NCI-H446 (cell line): ENCODE data around the gene ALOX12B.
"Not testable (repeated sequence)": the region's sequence is repeated elsewhere in the genome, so short reads cannot be mapped to it uniquely, and the experiment has no call there.

ENCODE experiments used
- DNase-seq, 2 experiments: peaks; one replicate each; lab custom pipeline; 2025; lab: John Stamatoyannopoulos, UW

ALOX12B gene

DNA sequence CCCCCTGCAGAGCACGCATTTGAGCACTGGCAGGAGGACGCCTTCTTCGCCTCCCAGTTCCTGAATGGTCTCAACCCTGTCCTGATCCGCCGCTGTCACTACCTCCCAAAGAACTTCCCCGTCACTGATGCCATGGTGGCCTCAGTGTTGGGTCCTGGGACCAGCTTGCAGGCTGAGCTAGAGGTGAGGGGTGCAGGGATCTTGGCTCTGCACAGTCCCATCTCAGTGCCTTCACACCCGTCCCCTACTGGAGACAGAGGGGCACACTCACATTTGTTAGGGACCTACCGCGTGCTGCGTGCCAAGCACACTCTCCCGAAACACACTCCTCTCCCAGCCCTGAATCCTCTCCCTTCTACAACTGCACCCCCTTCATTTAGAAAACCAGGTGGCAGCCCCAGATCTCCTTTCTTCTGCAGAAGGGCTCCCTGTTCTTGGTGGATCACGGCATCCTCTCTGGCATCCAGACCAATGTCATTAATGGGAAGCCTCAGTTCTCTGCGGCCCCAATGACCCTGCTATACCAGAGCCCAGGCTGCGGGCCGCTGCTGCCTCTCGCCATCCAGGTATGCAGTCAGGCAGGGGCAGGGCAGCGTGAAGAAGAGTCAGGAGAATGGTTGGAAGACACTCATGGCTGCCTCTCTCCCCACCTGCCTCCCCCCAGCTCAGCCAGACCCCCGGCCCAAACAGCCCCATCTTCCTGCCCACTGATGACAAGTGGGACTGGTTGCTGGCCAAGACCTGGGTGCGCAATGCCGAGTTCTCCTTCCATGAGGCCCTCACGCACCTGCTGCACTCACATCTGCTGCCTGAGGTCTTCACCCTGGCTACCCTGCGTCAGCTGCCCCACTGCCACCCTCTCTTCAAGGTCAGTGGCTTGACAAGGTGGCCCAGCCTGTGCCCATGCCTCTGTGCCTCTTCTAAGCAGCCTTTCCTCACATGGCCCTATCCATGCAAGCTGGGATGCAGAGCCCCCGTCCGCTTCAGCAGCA lies 42.4 kb downstream of the ALOX12B start:
- no peak for DNase-seq

DNA sequence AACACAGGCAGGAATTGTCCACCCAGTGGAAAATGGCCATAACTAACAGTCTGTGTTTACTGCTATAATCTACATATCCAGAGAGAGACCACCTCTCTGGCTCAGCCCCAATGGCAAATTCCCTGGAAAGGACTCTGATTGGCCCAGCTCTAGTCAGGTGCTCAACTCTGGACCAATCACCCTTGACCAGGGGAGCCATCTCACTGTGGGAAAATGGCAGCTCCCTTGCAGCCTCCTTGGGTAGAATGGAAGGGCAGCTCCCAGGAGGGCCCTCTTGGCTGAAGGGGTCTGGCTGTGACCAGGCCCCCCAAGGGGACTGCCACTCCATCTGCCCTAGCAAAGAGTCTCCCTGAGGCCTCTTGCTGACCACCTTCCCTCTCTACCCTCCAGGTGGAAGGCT lies 45.5 kb downstream of the ALOX12B start:
- peak in 1 of 2 experiments; percentile 40 for DNase-seq

DNA sequence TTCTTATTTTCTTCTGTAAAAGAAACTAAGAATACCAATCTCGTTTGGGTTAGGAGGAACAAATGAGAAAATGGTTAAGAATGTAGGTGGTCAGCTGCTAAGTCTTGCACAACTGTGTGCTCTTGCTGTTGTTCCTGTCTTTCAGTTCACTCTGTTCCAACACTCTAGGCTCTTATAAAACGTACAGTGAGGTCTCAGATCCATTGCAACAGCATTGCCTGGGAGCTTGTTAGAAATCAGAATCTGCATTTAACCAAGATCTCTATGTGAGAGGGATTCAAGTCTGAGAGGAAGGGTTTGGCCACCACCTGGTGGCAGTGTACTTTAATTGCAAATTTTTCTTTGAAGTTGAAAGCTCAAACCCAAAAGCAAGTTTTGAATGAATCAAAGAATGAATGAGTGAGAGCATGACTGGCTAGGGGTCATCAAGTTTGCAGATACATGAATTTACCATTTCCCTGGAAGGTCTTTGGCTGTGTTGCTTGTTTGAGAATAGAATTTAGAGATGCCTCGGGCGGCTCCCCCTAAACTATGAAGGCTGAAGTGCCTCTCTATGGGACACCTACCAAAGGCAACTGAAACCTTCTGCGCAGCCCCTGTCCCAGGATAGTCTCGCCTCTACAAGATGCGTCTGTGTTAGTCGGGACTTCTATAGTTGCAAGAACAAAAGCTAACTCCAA lies 46.1 kb downstream of the ALOX12B start:
- DNase-seq, result peak in 1 of 2 experiments; percentile 56

DNA sequence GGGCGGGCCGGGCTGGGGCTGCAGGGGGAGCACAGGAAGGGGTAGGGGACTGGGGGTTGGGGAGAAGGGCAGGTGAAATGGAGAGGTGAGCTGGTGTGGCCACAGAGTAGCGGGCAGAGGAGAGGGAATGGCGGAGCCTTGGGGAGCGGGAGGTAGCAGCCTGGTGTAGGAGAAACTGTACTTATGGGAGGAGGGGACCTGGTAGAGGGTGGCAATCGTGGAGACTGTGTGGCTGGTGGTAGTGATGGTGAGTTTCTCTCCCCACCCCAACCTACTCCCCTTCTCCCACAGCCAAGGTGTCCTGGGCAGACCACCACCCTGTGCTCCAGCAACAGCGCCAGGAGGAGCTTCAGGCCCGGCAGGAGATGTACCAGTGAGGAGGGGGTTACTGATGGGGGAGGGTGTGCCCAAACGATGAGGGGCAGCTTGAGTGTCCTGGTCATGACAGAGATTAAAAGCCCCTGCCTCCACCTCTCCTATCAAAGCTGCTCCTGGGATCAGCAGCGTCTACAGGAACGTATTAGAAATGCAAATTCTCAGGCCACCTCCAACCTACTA lies 47.8 kb downstream of the ALOX12B start:
- DNase-seq, result no peak

DNA sequence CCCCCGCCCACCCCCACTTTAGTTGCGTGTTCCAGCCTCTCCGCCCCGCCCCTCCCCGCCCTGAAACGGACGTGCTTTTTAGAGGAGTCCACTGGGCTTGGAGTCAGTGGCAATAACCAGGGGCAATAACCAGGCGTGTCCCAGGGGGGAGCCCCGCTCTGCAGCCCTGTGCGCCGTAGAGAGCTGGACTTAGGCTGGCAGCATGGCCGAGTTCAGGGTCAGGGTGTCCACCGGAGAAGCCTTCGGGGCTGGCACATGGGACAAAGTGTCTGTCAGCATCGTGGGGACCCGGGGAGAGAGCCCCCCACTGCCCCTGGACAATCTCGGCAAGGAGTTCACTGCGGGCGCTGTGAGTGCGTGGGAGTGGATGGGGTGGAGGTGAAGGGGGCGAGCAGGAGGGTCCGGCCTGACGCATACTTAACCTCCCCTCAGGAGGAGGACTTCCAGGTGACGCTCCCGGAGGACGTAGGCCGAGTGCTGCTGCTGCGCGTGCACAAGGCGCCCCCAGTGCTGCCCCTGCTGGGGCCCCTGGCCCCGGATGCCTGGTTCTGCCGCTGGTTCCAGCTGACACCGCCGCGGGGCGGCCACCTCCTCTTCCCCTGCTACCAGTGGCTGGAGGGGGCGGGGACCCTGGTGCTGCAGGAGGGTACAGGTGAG lies 48.4 kb downstream of the ALOX12B start, which contains the start of gene ALOX15B:
TSS of gene ALOX15B (plus strand) at position 106 of the 657 bp plus-strand sequence. CDS start at position 203, 97 bp downstream.
- DNase-seq, result no peak

DNA sequence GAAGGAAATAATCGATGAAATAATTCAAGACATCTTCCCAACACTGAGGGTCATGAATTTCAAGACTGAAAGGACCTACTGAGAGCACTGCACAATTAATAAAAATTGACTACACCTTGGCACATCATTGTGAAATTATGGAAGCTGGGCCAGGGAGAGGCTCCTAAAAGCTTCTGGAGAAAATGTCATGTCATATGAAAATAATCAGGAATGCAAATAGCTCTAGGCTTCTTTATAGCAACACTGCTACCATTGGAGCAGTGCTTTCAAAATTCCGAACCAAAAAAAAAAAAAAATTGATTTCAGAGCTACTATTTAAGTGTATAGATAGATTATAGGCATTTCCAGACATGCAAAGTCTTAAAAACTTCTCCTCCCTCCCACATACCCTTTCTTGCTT lies 55.1 kb downstream of the ALOX12B start:
- DNase-seq, result no peak

DNA sequence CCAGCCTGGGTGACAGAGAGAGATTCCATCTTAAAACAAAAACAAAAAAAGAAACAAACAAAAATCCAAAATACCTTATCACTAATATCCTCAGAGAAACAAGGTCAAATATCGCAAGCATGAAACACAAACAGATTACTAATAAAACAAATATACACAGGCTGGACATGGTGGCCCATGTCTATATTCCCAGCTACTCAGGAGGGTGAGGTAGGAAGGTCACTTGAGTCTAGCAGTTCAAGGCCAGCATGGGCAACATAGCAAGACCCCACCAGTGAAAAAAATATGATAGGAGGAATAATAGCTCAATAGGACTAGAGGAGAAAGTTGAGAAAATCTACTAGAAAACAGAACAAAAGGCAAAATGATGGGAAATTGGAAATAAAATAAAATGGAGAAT lies 55.6 kb downstream of the ALOX12B start:
- DNase-seq, result no peak

DNA sequence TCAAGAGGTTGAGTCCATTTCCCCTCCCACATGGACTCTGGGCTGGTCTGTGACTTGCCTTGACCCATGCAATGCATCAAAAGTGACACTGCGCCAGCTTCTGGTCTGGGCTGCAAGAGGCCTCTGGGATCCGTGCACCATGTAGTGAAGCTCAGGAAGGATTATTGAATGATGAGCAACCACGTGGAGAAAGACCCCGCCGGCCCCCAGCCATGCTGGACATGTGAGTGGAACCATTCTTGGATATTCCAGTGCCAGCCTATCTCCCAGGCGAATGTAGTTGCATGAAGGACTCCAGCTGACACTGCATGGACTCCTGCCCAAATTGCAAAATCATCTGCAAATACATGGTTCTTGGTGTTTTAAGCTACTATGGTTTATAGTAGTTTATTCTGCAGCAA lies 56.3 kb downstream of the ALOX12B start:
- no peak for DNase-seq

DNA sequence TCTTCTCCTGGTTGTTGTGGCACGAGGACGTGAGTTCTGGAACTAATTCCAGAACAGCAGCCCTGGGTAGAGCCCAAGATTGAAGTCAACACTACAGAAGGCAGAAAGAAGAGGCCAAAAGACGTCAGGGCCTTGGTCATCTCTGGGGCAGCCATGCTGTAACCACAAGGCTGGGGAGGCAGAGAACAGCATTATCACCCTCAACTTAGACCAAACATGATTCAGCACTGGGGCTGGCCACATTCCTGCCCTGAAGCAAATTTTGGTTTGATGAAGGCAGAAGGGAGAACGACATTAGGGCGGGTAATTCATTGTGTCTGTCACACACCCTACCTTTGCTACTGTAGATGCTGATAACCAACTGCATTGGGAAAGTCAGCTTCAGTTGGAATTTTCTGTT lies 58.4 kb downstream of the ALOX12B start:
- DNase-seq, result no peak

DNA sequence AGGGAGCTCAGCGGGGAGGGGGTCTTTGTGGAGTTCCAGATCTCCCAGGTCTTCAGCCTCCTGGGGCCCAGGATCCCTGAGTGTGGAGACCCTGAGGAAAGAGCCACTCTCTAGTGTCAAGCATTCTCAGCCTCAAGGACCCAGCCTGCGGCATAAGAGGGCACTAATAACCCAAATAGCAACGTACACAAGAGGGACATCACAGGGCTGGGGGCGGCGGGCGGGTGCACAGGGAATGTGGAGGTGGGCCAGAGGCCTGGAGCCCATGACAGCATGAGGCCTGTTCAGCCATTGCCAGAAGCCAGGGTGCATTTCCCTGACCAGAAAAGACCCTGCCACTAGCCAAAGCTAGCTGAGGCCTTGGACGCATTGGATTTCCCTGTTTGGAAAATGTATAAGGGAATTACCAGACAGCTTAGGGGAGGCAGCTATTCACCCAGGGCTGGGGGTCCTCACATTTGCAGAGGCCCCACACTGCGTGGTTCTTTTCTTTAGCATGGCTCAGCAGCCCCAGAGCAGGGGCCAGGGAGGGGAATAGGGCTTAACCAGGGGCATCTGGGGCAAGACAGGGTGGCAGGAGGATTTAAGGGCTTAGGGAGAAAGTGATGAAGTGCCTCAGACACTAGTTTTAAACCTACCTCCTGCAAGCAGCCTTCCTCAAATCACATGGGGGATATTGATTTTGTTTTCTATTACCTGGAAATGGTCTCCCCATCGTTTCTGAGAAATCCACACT lies 62.2 kb downstream of the ALOX12B start:
- no peak for DNase-seq

DNA sequence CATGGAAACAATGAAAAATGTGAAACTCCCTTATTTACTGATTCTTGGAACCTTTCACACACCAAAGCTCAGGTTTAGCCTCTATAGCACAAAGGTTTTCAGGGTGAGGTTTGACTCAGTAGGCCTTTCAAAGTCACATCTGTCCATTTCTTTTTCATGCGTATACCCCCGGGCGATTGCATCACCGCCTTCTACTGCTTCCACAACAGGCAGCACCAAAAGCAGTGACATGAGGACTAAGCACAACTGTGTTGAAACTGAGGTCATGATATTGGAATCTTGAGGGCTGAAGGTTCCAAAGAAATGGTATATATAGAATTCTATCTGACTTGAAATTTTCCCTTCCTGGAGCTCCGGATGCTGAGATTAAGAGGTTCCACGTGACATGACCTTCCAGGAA lies 63.4 kb downstream of the ALOX12B start:
- DNase-seq, result not testable (repeated sequence)
